Measurements from ENCODE around the gene APOLD1.

Gene APOLD1

GRCh38 chr12:12759234-12759915 lies 26.1 kb upstream of the APOLD1 start:
- DNase-seq (ENCODE audit: low read depth in 1 of 2, low spot score in 1 of 2): no peak
- in situ Hi-C loops (cut with HindIII; ENCODE audit: low pct_unique_long_range_greater_than_20kb, low sequenced_read_pairs): no loop called here
- no peak for TF ChIP-seq JUND (IDR thresholded peaks at IDR 0.05; ENCODE audit: low read depth)

- in situ Hi-C loops (cut with HindIII; ENCODE audit: low pct_unique_long_range_greater_than_20kb, low sequenced_read_pairs): no loop called here
- no peak for TF ChIP-seq JUND (IDR thresholded peaks at IDR 0.05; ENCODE audit: low read depth)
- DNase-seq (ENCODE audit: low read depth in 1 of 2, low spot score in 1 of 2): no peak
Measured at GRCh38 chr12:12764824-12765223, 20.6 kb upstream of the APOLD1 start.

GRCh38 chr12:12770262-12770661 lies 15.2 kb upstream of the APOLD1 start:
- TF ChIP-seq JUND (IDR thresholded peaks at IDR 0.05; ENCODE audit: low read depth): no peak
- no peak for DNase-seq (ENCODE audit: low read depth in 1 of 2, low spot score in 1 of 2)
- in situ Hi-C loops (cut with HindIII; ENCODE audit: low pct_unique_long_range_greater_than_20kb, low sequenced_read_pairs): no loop called here

- DNase-seq (ENCODE audit: low read depth in 1 of 2, low spot score in 1 of 2): no peak
- in situ Hi-C loops (cut with HindIII; ENCODE audit: low pct_unique_long_range_greater_than_20kb, low sequenced_read_pairs): no loop called here
- TF ChIP-seq JUND (IDR thresholded peaks at IDR 0.05; ENCODE audit: low read depth): no peak
Measured at GRCh38 chr12:12774791-12775190, 10.7 kb upstream of the APOLD1 start.

GRCh38 chr12:12776261-12776660 lies 9.2 kb upstream of the APOLD1 start:
- in situ Hi-C loops (cut with HindIII; ENCODE audit: low pct_unique_long_range_greater_than_20kb, low sequenced_read_pairs): no loop called here
- DNase-seq (ENCODE audit: low read depth in 1 of 2, low spot score in 1 of 2): peak in 1 of 2 experiments; percentile 34
- no peak for TF ChIP-seq JUND (IDR thresholded peaks at IDR 0.05; ENCODE audit: low read depth)

- in situ Hi-C loops (cut with HindIII; ENCODE audit: low pct_unique_long_range_greater_than_20kb, low sequenced_read_pairs): no loop called here
- DNase-seq (ENCODE audit: low read depth in 1 of 2, low spot score in 1 of 2): no peak
- no peak for TF ChIP-seq JUND (IDR thresholded peaks at IDR 0.05; ENCODE audit: low read depth)
Measured at GRCh38 chr12:12777092-12777491, 8.4 kb upstream of the APOLD1 start.

GRCh38 chr12:12779007-12779406 lies 6.5 kb upstream of the APOLD1 start:
- DNase-seq (ENCODE audit: low read depth in 1 of 2, low spot score in 1 of 2): no peak
- in situ Hi-C loops (cut with HindIII; ENCODE audit: low pct_unique_long_range_greater_than_20kb, low sequenced_read_pairs): no loop called here
- TF ChIP-seq JUND (IDR thresholded peaks at IDR 0.05; ENCODE audit: low read depth): no peak

- DNase-seq (ENCODE audit: low read depth in 1 of 2, low spot score in 1 of 2): no peak
- TF ChIP-seq JUND (IDR thresholded peaks at IDR 0.05; ENCODE audit: low read depth): no peak
- in situ Hi-C loops (cut with HindIII; ENCODE audit: low pct_unique_long_range_greater_than_20kb, low sequenced_read_pairs): no loop called here
Measured at GRCh38 chr12:12779529-12779928, 5.9 kb upstream of the APOLD1 start.

- DNase-seq (ENCODE audit: low read depth in 1 of 2, low spot score in 1 of 2): no peak
- in situ Hi-C loops (cut with HindIII; ENCODE audit: low pct_unique_long_range_greater_than_20kb, low sequenced_read_pairs): no loop called here
- no peak for TF ChIP-seq JUND (IDR thresholded peaks at IDR 0.05; ENCODE audit: low read depth)
Measured at GRCh38 chr12:12784116-12784515, 1.3 kb upstream of the APOLD1 start.

- in situ Hi-C loops (cut with HindIII; ENCODE audit: low pct_unique_long_range_greater_than_20kb, low sequenced_read_pairs): no loop called here
- no peak for DNase-seq (ENCODE audit: low read depth in 1 of 2, low spot score in 1 of 2)
- TF ChIP-seq JUND (IDR thresholded peaks at IDR 0.05; ENCODE audit: low read depth): no peak
Measured at GRCh38 chr12:12786351-12786705, 869 bp downstream of the APOLD1 start.

- peak; percentile 47 to 69 for DNase-seq (ENCODE audit: low read depth in 1 of 2, low spot score in 1 of 2)
- in situ Hi-C loops (cut with HindIII; ENCODE audit: low pct_unique_long_range_greater_than_20kb, low sequenced_read_pairs): no loop called here
- no peak for TF ChIP-seq JUND (IDR thresholded peaks at IDR 0.05; ENCODE audit: low read depth)
Measured at GRCh38 chr12:12786706-12787601, 1.5 kb downstream of the APOLD1 start.

- in situ Hi-C loops (cut with HindIII; ENCODE audit: low pct_unique_long_range_greater_than_20kb, low sequenced_read_pairs): no loop called here
- no peak for TF ChIP-seq JUND (IDR thresholded peaks at IDR 0.05; ENCODE audit: low read depth)
- DNase-seq (ENCODE audit: low read depth in 1 of 2, low spot score in 1 of 2): no peak
Measured at GRCh38 chr12:12788131-12788530, 2.7 kb downstream of the APOLD1 start.

GRCh38 chr12:12788675-12789368 lies 3.4 kb downstream of the APOLD1 start:
- TF ChIP-seq JUND (IDR thresholded peaks at IDR 0.05; ENCODE audit: low read depth): no peak
- in situ Hi-C loops (cut with HindIII; ENCODE audit: low pct_unique_long_range_greater_than_20kb, low sequenced_read_pairs): no loop called here
- peak in 1 of 2 experiments; percentile 74 for DNase-seq (ENCODE audit: low read depth in 1 of 2, low spot score in 1 of 2)
